Mammary epithelial cell (primary cell): Measurements from ENCODE around the gene SLC17A1.

Experiments
- EZH2 ChIP-seq: IDR thresholded peaks from 2 replicates; pipeline ENCODE4 v1.6.1; 2012; ENCODE audit warnings: low read length, inconsistent platforms, borderline replicate concordance
- TF ChIP-seq, protein P1 (sequence below), 2 donors: IDR thresholded peaks in 1 of 2; conservative IDR thresholded peaks in 1 of 2; 2 replicates each; pipeline ENCODE4 v1.5.1; 2011 to 2012; ENCODE audit warnings: inconsistent platforms in 2 of 2, low read length in 2 of 2, mild to moderate bottlenecking in 2 of 2, control low read depth in 1 of 2, low read depth in 1 of 2; ENCODE audit not compliant: insufficient read depth in 1 of 2; ENCODE audit errors: extremely low read depth in 1 of 2

DNA sequence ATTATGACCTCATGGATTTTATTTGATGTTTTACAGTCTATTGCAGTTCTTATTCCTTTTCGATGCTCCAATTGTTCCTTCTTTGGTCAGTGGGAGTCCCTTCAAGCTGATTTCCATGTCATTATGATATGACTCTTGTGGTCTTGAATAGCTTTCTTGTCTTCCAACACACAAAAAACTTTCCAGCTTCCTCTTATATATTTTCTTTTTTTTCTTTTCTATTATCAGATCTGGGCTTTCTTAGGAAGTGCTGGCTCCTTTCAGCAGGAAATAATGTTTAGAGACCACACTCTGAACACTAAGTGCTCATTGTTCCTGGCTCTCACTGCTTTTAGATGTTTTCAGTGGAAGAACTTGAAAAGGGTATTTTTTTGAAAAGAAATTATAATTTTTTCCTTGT lies 3.1 kb upstream of the SLC17A1 start:
- TF ChIP-seq, protein P1, sequence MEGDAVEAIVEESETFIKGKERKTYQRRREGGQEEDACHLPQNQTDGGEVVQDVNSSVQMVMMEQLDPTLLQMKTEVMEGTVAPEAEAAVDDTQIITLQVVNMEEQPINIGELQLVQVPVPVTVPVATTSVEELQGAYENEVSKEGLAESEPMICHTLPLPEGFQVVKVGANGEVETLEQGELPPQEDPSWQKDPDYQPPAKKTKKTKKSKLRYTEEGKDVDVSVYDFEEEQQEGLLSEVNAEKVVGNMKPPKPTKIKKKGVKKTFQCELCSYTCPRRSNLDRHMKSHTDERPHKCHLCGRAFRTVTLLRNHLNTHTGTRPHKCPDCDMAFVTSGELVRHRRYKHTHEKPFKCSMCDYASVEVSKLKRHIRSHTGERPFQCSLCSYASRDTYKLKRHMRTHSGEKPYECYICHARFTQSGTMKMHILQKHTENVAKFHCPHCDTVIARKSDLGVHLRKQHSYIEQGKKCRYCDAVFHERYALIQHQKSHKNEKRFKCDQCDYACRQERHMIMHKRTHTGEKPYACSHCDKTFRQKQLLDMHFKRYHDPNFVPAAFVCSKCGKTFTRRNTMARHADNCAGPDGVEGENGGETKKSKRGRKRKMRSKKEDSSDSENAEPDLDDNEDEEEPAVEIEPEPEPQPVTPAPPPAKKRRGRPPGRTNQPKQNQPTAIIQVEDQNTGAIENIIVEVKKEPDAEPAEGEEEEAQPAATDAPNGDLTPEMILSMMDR (conservative IDR thresholded peaks at IDR 0.05 in 1 of 2, IDR thresholded peaks at IDR 0.05 in 1 of 2; ENCODE audit: extremely low read depth in 1 of 2, insufficient read depth in 1 of 2, low read depth in 1 of 2, low read length in 2 of 2), result no peak
- TF ChIP-seq EZH2, result no peak
